Peyer's patch (tissue), 4 donors: ENCODE measurements around the gene CMTR1. TPM values are rescaled to one million over a fixed set of nuclear protein-coding genes. Genes with fewer than 3 reads are reported as not detected.

Experiments used
- DNase-seq, 3 donors: peaks; one replicate each; pipeline ENCODE4 v3.0.0-alpha.2; 2017 to 2019
- H3K27ac ChIP-seq, 4 donors: fragments of 200-600 bp; sonication (generic); one replicate each; pipeline ENCODE4 v1.5.1; 2016 to 2019
- H3K27me3 ChIP-seq, 2 donors: fragments of 200-600 bp; sonication (generic); one replicate each; pipeline ENCODE4 v1.5.1; 2019
- H3K36me3 ChIP-seq, 3 donors: fragments of 200-600 bp; sonication (generic); one replicate each; pipeline ENCODE4 v1.5.1; 2016 to 2019
- H3K4me1 ChIP-seq, 4 donors: fragments of 200-600 bp; sonication (generic); one replicate each; pipeline ENCODE4 v1.5.1; 2016 to 2019
- H3K4me3 ChIP-seq, 4 donors: fragments of 200-600 bp; sonication (generic); 1 replicate in 3 of 4; 2 replicates in 1 of 4; pipeline ENCODE4 v1.5.1; 2016 to 2019; ENCODE audit warnings: mild to moderate bottlenecking in 1 of 4
- H3K9me3 ChIP-seq, 4 donors: fragments of 200-600 bp; sonication (generic); one replicate each; pipeline ENCODE4 v1.5.1; 2016 to 2019; ENCODE audit warnings: mild to moderate bottlenecking in 1 of 4
- CTCF ChIP-seq, 6 experiments: fragments of 450-650 bp in 4 of 6; fragments of 200-600 bp in 2 of 6; sonication (generic) in 1 of 6; IDR thresholded peaks; one replicate each; pipeline ENCODE4 v1.5.1; 2017 to 2019; ENCODE audit warnings: antibody characterized with exemption in 6 of 6, mild to moderate bottlenecking in 3 of 6, moderate library complexity in 1 of 6
- POLR2A ChIP-seq, 2 donors: fragments of 450-650 bp; IDR thresholded peaks; one replicate each; pipeline ENCODE4 v1.5.1; 2017; ENCODE audit warnings: antibody characterized with exemption in 2 of 2, mild to moderate bottlenecking in 2 of 2, moderate library complexity in 2 of 2
- total RNA-seq, 4 donors: library from RNA; depleted of rRNA; stranded (reverse); fragments of >200 nt; gene quantifications; one replicate each; pipeline ENCODE4 v1.1.0, GENCODE V29; 2016

CMTR1 gene
- total RNA-seq, 4 donors from 2014 or later: 19.3 to 135 (median 41.7) TPM

- no peaks in the 10 kb centered on the region for H3K36me3 ChIP-seq
- no peak overlapping the region for H3K27ac ChIP-seq
- H3K27me3 ChIP-seq: no peaks in the 10 kb centered on the region
- H3K4me1 ChIP-seq: no peaks in the 10 kb centered on the region
- DNase-seq: no peak
- TF ChIP-seq CTCF (IDR thresholded peaks at IDR 0.05) (no peak), POLR2A (IDR thresholded peaks at IDR 0.05) (no peak)
- no peaks in the 10 kb centered on the region for H3K9me3 ChIP-seq
- H3K4me3 ChIP-seq: no peak overlapping the region
These were observed 55.5 kb downstream of the CMTR1 start for GRCh38 chr6:37488476-37488875.

- Histone ChIP-seq H3K36me3 (no peaks in the 10 kb centered on the region), H3K4me3 (no peak overlapping the region), H3K27me3 (no peaks in the 10 kb centered on the region), H3K27ac (no peak overlapping the region), H3K9me3 (no peaks in the 10 kb centered on the region), H3K4me1 (no peaks in the 10 kb centered on the region)
- peak in 2 of 3 donors; percentile 46 to 49 for DNase-seq
- TF ChIP-seq CTCF (IDR thresholded peaks at IDR 0.05) (no peak), POLR2A (IDR thresholded peaks at IDR 0.05) (no peak)
These were observed 56.8 kb downstream of the CMTR1 start for GRCh38 chr6:37489697-37490336.

GRCh38 chr6:37490536-37491170 is 57.6 kb downstream of the CMTR1 start:
- no peaks in the 10 kb centered on the region for H3K27me3 ChIP-seq
- peak overlapping the region in 1 of 4 donors; percentile 6 for H3K27ac ChIP-seq
- DNase-seq: peak in 1 of 3 donors; percentile 38
- TF ChIP-seq CTCF (IDR thresholded peaks at IDR 0.05): no peak
- no peak for TF ChIP-seq POLR2A (IDR thresholded peaks at IDR 0.05)
- no peaks in the 10 kb centered on the region for H3K36me3 ChIP-seq
- no peaks in the 10 kb centered on the region for H3K9me3 ChIP-seq
- H3K4me1 ChIP-seq: no peaks in the 10 kb centered on the region
- no peak overlapping the region for H3K4me3 ChIP-seq

GRCh38 chr6:37491171-37491829 is 58.3 kb downstream of the CMTR1 start:
- H3K27ac ChIP-seq: peak overlapping the region in 1 of 4 donors; percentile 6
- no peaks in the 10 kb centered on the region for H3K9me3 ChIP-seq
- H3K4me1 ChIP-seq: no peaks in the 10 kb centered on the region
- DNase-seq: peak in 1 of 3 donors; percentile 43
- H3K4me3 ChIP-seq: no peak overlapping the region
- no peak for TF ChIP-seq POLR2A (IDR thresholded peaks at IDR 0.05)
- no peak for TF ChIP-seq CTCF (IDR thresholded peaks at IDR 0.05)
- H3K36me3 ChIP-seq: no peaks in the 10 kb centered on the region
- no peaks in the 10 kb centered on the region for H3K27me3 ChIP-seq

GRCh38 chr6:37491830-37492208 is 58.8 kb downstream of the CMTR1 start:
- H3K27me3 ChIP-seq: no peaks in the 10 kb centered on the region
- H3K4me3 ChIP-seq: no peak overlapping the region
- no peak overlapping the region for H3K27ac ChIP-seq
- H3K36me3 ChIP-seq: no peaks in the 10 kb centered on the region
- TF ChIP-seq CTCF (IDR thresholded peaks at IDR 0.05) (no peak), POLR2A (IDR thresholded peaks at IDR 0.05) (no peak)
- H3K4me1 ChIP-seq: no peaks in the 10 kb centered on the region
- H3K9me3 ChIP-seq: no peaks in the 10 kb centered on the region
- DNase-seq: peak in 1 of 3 donors; percentile 41
